ENCODE measurements around the gene FEV. TPM values are rescaled to one million over a fixed set of nuclear protein-coding genes. Genes with fewer than 3 reads are reported as not detected.
"Not testable (repeated sequence)": the region's sequence is repeated elsewhere in the genome, so short reads cannot be mapped to it uniquely, and the experiment has no call there.

FEV gene
- total RNA-seq, 1 donor from 2014 or later = not detected

DNA sequence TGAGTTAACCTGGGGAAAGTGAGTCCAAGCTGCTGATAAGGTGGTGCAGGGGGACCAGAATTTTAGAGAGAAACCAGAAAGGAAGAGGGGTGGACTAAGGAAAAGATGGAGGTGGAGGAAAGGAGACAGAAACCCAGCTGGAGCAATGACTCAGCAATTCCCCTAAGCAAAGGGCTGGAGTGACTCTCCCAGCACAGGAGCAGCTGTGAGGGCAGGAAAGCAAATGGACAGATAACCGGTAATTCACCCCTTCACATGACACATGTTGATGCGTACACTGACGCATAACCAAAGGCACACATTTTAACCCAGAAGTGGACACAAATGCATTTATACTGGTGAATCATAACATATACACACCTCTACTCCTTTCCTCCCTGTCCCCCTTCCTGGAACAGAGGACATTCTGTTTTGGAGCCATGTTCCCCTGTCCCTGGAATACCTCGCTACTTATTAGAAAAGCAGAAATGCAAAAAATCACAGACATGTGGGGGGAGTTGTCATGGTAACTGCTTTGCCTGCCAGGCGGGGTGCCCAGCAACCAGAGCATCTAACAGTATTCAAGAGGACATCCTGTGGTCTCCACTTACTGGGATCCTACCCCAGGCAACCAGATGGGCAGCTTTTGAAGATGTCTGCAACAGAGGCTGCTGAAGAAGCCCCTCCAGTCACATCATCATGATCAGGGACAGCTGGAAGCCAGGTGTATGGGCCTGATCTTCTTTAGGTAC lies 20.8 kb downstream of the FEV start:
- no peak for DNase-seq

DNA sequence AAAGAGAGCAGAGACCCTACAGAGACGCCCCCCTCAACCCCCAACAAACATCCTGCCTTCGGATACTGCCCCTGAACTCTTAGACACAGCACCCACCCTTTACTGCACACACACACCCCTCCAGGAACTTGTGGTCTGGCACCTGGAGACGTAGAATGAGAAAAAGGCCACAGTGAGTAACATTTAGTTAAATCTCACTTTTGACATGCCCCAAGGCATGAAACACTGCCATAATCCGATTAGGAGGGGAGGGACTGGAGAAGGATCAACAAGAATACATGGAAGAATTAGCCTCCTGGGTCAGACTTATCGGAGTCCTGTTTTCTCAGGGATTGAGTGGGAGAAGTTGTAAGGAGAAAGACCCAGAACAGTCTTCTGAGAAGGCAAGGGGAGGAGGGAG lies 21.4 kb downstream of the FEV start:
- no peak for DNase-seq

DNA sequence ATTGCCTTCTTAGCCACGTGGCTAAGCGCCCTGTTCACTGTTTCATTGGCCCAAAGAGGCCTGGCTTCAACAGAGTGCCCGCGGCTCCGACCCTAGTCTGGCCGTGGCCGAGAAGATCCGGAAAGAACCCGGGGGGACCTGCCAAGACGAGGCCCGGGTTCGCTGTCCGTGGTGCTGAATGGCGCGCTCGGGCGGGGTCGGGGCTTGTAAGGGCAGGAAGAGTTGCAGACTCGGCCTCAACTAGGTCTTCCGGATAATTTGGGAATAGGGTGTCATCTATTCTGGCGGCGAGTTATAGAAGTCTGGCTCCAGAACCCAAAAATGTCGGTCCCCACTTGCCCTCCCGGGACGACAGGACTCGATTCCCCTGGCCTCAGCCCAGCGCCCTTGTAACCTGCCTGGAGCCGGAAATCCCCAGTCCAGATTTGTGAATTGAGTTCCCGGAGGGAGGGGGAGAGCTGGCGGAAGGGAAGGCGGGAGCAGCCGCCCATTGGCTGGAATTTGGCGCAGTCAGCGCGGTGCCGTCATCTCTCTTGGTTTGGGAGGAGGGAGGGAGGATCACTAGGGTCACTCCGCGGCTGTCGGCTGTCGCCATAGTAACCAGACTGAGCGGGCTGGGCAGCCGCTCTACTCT lies 22.0 kb downstream of the FEV start:
- peak; percentile 35 for DNase-seq

DNA sequence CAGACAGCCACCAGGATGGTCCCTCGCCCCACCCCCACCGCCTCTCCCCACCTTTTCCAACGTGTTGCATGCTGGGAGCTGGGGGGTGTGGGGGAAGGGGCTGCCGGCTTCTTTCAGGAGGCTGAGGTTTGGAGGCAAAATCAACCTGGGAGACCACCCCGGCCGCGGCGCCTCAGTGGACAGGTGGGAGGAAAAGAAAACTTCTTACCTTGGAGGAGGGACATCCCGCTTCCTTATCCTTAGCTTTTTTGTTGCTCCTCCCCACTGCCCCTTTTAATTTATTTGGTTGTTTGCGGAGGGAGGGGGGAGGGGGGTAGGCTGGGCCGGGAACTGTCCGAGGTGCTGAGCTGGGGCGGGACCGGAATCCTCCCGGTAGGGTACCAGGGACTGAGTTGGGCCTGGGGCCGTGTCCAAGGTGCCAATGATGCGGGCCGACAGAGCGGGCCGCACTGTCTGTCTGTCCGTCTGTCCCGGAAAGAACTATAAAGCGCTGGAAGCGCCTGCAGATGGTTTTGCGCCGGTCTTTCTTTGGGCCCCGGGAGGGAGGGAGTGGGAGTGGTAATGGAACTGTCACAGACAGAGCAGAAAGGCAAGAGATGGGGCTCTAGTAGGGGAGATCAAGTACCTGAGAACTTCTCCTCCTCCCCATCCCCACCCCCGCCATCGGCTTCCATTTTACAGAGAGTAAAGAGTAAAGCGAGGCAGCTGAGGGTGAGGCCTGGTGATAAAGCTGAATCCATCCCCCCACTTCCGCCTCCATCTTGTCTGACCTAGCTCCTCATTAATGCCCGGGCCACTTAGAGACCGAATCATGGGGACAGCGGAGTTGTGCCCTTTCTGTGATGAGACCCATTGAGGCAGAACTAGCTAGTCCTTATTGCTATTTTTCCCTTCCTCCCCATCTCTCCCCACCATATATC lies 23.1 kb downstream of the FEV start:
- DNase-seq = no peak

DNA sequence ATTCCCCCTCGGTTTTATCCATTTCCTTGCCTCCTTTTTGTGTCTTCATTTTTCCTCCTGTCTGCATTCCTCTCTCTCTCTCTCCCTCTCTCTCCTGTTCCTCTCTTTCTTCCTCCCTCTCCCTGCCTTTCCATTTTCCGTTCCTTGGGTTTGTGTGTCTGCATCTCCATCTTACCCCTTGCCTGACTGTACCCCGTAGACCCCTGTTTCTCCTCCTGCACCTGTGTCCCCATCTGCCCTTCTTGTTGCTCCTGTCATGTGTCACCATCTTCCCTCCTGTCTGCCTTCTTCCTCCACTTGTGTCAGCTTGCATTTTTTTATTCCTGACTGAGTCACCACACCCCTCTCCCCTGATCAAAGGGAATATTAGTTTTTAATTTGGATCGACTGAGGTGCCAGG lies 23.8 kb downstream of the FEV start:
- no peak for DNase-seq

DNA sequence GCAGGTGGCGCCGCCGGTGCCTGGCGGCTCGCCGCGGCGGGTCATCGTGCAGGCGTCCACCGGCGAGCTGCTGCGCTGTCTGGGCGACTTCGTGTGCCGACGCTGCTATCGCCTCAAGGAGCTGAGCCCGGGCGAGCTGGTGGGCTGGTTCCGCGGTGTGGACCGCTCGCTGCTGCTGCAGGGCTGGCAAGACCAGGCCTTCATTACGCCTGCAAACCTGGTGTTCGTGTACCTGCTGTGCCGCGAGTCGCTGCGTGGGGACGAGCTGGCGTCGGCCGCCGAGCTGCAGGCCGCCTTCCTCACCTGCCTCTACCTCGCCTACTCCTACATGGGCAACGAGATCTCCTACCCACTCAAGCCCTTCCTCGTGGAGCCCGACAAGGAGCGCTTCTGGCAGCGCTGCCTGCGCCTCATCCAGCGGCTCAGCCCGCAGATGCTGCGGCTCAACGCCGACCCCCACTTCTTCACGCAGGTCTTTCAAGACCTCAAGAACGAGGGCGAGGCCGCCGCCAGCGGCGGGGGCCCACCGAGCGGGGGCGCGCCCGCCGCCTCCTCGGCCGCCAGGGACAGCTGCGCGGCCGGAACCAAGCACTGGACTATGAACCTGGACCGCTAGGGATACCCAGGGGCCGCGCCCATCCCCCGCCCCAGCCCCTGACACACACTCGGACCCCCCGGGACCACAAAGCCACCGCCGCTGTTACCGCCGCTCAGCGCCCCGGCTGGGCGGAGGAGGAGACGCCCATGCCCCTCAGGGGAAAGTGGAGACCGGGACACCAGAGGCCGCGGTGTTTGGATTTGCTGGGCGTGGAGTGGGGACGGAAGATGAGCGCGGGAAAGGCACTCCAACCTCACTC lies 24.4 kb downstream of the FEV start:
- no peak for DNase-seq

DNA sequence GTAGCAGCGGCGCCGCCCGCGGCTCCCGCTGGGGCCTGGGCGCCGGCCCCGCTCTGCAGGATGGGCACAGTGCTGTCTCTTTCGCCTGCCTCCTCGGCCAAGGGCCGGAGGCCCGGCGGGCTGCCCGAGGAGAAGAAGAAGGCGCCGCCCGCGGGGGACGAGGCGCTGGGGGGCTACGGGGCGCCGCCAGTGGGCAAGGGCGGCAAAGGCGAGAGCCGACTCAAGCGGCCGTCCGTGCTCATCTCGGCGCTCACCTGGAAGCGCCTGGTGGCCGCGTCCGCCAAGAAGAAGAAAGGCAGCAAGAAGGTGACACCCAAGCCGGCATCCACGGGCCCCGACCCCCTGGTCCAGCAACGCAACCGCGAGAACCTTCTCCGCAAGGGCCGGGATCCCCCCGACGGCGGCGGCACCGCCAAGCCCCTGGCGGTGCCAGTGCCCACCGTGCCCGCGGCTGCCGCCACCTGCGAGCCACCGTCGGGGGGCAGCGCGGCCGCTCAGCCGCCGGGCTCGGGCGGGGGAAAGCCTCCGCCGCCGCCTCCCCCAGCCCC lies 25.1 kb downstream of the FEV start:
- no peak for DNase-seq

DNA sequence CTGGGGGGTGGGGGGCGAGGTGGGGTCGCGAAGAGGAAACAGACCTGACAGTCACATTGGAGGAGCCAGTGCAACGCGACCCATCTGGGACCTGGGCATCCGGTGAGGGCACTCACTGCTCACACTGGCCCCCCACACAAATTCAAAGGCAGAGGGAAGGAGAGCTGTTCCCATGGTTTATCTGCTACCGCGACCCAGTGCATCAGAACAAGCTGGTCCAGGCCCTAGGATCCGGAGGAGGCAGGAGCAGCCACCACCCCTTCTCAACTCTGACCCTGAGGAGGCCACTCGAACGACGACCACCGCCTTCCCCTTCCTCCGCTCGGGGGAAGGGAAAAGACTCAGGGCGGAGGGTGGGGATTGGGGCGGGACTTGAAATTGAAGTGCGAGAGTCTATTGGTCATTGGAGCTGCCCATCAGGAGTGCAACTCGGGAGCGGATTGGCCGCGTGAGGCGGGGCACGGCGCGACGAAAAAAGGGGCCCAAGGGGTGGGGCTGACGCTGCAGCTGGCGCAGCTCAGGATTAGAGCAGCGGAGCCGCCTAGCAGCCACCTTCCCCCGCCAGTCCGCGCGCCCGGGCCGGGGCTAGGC lies 25.7 kb downstream of the FEV start, which contains the start of gene CDK5R2:
Gene CDK5R2, plus strand, starts transcription at position 526 of the 591 bp plus-strand sequence. CDS start 155 bp downstream, outside the sequence.
- peak; percentile 67 for DNase-seq

DNA sequence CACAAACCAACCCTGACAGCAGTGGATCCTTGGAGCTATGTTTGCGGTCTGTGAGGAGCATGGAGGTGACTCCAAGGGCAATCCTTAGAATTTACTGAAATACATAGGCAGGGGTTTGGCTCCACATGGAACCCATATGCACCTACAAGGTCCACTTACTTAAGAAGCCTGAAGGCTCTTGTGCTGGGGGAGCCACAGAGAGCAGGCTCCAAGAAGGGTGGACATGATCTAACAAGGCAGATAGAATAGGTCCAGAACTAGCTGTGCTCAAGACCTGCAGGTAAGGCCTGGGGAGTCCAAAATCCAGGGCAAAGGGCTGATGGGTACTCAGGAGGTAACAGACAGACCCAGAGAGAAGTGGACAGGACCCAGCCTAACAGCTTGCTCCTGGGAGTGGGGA lies 26.7 kb downstream of the FEV start:
- no peak for DNase-seq

DNA sequence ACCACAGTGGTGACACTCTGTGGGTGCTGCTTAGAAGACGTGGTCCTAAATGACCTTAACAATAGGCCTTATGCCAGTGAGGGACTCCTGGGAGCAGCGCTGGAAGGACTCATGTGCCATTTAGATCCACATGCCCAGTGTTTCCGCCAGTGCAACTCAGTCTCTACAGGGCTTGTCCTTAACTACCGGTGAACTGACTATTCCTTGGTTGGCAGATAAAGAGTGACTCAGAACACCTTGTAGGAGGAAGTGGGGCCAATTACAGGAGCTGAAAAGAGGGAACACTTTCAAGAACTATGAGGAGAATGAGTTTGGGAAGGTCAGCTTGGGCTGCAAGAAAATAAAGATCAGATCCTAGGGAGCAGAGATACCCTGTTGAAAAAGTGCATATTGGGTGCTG lies 27.3 kb downstream of the FEV start:
- no peak for DNase-seq

DNA sequence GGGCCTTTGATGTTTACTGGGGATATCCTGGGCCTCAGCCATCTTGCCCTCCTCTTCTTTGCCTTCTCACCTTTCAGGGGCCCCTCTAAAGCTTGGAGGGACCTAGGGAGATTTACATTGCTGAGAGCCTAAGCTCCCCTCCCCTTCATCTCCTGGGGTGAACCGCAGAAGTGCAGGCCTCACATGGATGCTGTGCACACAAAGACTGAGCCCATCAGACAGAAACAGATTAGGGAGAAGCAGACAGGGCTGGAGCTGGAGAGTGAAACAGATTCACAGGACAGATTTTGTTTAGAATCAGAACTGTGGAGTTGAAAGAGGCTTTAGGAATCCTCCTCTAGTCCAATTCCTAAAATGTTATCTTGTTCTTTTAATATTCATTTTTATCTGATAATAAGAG lies 28.9 kb downstream of the FEV start:
- DNase-seq = no peak

DNA sequence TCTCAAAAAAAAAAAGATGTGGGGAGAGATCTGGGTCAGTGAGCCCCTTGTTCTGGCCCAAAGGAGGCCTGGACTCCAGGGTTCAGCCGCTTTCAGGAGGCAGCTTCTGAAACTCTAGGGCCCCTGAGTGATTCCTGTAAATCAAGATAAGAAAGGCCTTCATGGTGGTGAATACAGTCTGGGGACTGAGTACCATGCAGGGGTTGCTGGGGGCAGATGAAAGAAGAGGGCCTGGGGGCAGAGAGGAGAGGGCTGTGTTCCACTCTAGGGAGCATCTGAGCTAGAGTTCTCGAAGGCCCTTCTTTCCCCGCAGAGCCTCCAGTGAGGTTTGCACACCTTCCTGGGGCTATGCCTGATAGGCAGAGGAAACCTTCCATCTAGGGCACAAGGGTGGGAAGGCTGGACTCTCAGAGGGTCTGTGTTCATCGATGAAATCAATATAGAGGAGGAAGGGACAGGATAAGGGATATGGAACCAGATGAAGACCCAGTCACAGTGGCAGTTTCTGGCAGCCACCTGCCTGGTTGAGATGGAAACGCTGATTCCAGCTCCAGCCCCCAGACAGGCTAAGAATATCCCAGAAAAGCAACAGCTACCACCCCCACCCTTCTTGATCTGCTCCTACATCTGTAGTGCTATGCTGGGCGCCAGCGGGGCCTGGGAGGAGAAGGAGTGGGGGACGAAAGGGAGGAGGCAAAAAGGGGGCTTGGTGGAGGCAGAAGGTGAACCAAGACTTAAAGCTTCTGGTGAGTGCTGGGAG lies 30.3 kb downstream of the FEV start:
- DNase-seq = no peak

DNA sequence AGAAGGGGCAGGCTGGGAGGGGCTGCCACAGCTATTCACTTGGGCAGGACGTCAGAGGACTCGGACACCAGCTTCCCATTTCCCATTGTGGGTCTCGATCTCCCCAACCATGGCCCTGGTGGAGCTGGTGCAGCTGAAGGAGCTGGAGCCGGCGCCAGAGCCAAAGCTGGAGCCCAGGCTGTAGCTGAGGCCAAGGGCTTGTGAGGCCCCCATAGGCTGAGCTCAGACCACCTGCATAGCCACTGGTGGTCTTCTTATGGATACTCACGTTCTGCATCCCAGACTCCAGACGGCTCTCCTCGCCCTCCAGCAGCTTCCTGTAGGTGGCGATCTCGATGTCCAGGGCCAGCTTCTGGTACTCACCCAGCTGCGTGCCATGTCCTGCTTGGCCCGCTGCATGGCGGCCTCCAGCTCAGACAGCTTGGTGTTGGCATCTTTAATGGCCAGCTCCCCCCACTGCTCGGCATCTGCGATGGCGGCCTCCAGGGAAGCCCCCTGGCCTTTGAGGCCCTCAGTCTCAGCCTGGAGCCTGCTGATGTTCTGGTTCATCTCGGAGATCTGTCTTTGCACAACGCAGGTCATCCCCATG lies 31.5 kb downstream of the FEV start:
- no peak for DNase-seq

DNA sequence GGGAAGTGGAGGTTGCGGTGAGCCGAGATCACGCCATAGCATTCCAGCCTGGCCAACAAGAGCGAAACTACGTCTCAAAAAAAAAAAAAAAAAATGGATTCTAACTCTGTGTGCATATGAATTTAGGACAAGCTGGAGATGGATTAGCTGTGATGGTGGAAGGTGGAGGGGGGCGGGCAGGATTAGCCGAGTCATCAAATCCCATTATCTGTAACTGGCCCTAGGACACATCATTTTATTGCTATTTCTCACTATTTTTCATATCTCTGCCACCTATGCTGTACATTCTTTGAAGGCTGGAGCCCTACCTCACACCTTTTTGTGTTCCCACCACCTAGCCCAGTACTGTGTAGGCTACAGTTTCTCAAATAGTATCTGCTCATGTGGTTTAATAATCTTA lies 32.8 kb downstream of the FEV start:
- no peak for DNase-seq

DNA sequence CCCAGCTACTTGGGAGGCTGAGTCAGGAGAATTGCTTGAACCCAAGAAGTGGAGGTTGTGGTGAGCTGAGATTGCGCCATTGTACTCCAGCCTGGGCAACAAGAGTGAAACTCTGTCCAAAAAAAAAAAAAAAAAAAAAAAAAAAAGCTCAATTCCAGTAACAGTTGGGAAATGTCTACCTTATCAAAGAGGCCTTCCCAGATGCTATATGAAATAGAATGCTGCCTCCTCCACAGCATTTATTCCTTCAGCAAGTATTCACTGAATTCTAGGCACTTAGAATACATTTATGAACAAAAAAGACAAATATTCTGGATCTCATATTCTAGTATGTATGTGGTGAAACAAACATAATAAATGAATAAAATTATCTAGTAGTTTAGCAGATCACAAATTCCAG lies 38.4 kb downstream of the FEV start:
- DNase-seq = no peak

DNA sequence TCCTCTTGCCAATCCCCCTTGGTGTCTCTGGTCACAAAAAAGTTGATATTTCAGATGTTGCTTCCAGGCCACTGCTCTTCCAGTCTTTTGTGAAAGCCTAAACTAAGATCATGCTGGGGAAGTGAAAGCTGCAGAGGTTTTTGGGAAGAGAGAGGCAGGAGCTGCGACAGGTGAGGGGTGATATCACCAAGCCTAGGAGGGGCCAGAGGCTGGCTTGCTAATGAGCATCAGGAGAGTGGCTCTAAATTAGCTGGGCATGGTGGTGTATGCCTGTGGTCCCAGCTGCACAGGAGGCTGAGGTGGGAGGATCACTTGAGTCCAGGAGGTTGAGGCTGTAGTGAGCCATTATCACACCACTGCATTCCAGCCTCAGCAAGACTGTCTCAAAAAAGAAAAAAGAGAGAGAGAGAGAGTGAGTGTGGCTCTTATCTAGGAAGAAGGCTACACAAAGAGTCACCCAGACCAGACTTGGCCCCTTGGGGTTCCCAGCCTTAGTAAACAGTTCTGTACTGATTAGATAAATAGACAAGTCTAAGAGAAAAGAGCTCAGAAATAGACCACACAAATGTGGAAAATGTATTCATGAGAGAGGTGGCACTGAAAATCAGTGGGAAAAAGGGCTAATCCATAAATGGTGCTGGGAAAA lies 40.1 kb downstream of the FEV start:
- no peak for DNase-seq

DNA sequence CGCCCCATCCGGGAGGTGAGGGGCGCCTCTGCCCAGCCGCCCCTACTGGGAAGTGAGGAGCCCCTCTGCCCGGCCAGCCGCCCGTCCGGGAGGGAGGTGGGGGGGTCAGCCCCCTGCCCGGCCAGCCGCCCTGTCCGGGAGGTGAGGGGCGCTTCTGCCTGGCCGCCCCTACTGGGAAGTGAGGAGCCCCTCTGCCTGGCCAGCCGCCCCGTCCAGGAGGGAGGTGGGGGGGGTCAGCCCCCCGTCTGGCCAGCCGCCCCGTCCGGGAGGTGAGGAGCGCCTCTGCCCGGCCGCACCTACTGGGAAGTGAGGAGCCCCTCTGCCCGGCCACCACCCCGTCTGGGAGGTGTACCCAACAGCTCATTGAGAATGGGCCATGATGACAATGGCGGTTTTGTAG lies 53.2 kb downstream of the FEV start:
- DNase-seq = not testable (repeated sequence)

Data from skin of body (tissue), 2 donors.